Measurements from ENCODE around the gene RNF183. TPM values are rescaled to one million over a fixed set of nuclear protein-coding genes. Genes with fewer than 3 reads are reported as not detected.

RNF183 gene
- total and polyA plus RNA-seq, 2 of the 4 experiments (the other 2 are of a cell fraction): not detected

- ChIA-PET POLR2A (ENCODE audit: unreplicated experiment) (no interaction called here), CTCF (interaction anchor here (0.6 kb wide), 2 partner anchors 373 to 1118 kb away, joined by 3 to 4 read pairs; no protein-coding TSS in a partner anchor)
- Histone ChIP-seq H4K91ac (ENCODE audit: insufficient read depth, low read depth, low read length) (no peak overlapping the region), H3K56ac (ENCODE audit: extremely low read depth, insufficient read depth, low read length) (no peak overlapping the region), H3K23ac (ENCODE audit: low read depth, low read length) (no peak overlapping the region), H4K8ac (ENCODE audit: low read depth in 2 of 2, low read length in 2 of 2) (no peak overlapping the region), H3K18ac (ENCODE audit: low read depth, low read length) (no peak overlapping the region), H3K4ac (ENCODE audit: low read depth, low read length) (no peak overlapping the region), H2BK15ac (ENCODE audit: low read depth, low read length) (no peak overlapping the region), H3K9me1 (ENCODE audit: insufficient read depth, low read length) (peaks cover 5% of the 10 kb centered on the region), H3K79me1 (ENCODE audit: low read depth in 1 of 2, low read length in 2 of 2) (no peaks in the 10 kb centered on the region; a peak in 1 of 4 replicates), H3K4me2 (ENCODE audit: low read depth, low read length) (no peak overlapping the region), H2AK9ac (replicated peaks; ENCODE audit: low read depth, low read length, poor library complexity) (no peak overlapping the region), H2BK20ac (ENCODE audit: low read depth, low read length) (no peak overlapping the region), H2AK5ac (ENCODE audit: low read depth, low read length) (no peak overlapping the region), H3K27ac (ENCODE audit: insufficient read depth, low read length) (no peak overlapping the region), H3K4me1 (ENCODE audit: control insufficient read depth, insufficient read depth, low read length) (peaks cover 3% of the 10 kb centered on the region; the same call in 1 of the 2 replicates), H3K4me3 (ENCODE audit: insufficient read depth, low read depth, low read length) (no peak overlapping the region), H4K5ac (ENCODE audit: low read depth, low read length) (no peak overlapping the region), H2BK5ac (ENCODE audit: low read depth, low read length, poor library complexity, severe bottlenecking) (no peak overlapping the region), H4K20me1 (ENCODE audit: insufficient read depth, low read length) (peaks cover 6% of the 10 kb centered on the region; the same call in 1 of the 2 replicates), H3K9ac (ENCODE audit: low read depth, low read length) (no peak overlapping the region), H3K27me3 (ENCODE audit: control insufficient read depth, insufficient read depth, low read length) (peaks cover 19% of the 10 kb centered on the region), H3K9me3 (ENCODE audit: control insufficient read depth, insufficient read depth, low read length) (no peaks in the 10 kb centered on the region), H3K36me3 (ENCODE audit: control insufficient read depth, insufficient read depth, low read length) (peaks cover 8% of the 10 kb centered on the region), H3K14ac (replicated peaks; ENCODE audit: low read depth, low read length) (no peak overlapping the region), H2BK120ac (ENCODE audit: low read depth, low read length) (no peak overlapping the region), H2AFZ (replicated peaks; ENCODE audit: low read length, poor library complexity) (no peak overlapping the region)
- TF ChIP-seq BHLHE40 (IDR thresholded peaks at IDR 0.05; ENCODE audit: low read depth, low read length) (no peak), MXI1 (IDR thresholded peaks at IDR 0.05; ENCODE audit: borderline replicate concordance, low read depth, low read length) (no peak), RFX5 (IDR thresholded peaks at IDR 0.05; ENCODE audit: low read depth, low read length) (no peak), NFE2L2 (IDR thresholded peaks at IDR 0.05; ENCODE audit: low read depth, low read length) (no peak), CEBPB (IDR thresholded peaks at IDR 0.05; ENCODE audit: low read depth, low read length) (no peak), CTCF (conservative IDR thresholded peaks at IDR 0.05; ENCODE audit: low read depth, low read length) (no peak), USF2 (IDR thresholded peaks at IDR 0.05; ENCODE audit: low read depth, low read length) (no peak), RAD21 (IDR thresholded peaks at IDR 0.05; ENCODE audit: low read length) (no peak), SMC3 (IDR thresholded peaks at IDR 0.05; ENCODE audit: low read depth, low read length) (no peak)
- ATAC-seq (ENCODE audit: low read depth): no peak
- intact Hi-C loops (cut with micrococcal nuclease): no loop called here
- no peak for DNase-seq
- no TSS peak for BruUV-seq (replicated peaks)
- dilution Hi-C loops (cut with HindIII; ENCODE audit: low sequenced_read_pairs, unreplicated experiment): no loop called here
- whole genome bisulfite sequencing, 2 experiments (ENCODE audit: extremely low coverage in 2 of 2, insufficient read length in 1 of 2): 63% methylated on average over 2 of the region's 9 CpGs; no CpG with 5 or more reads in 1 of the 2 experiments
- in situ Hi-C loops (cut with MboI; ENCODE audit: low sequenced_read_pairs): no loop called here
Measured at GRCh38 chr9:113296796-113297558, 6.2 kb downstream of the RNF183 start.
